Measurements from ENCODE around the gene TBL1X. TPM values are rescaled to one million over a fixed set of nuclear protein-coding genes. Genes with fewer than 3 reads are reported as not detected.

TBL1X gene
- total and polyA plus RNA-seq, 2 of the 4 experiments (the other 2 are of a cell fraction): 16.2 to 20.8 TPM

DNA sequence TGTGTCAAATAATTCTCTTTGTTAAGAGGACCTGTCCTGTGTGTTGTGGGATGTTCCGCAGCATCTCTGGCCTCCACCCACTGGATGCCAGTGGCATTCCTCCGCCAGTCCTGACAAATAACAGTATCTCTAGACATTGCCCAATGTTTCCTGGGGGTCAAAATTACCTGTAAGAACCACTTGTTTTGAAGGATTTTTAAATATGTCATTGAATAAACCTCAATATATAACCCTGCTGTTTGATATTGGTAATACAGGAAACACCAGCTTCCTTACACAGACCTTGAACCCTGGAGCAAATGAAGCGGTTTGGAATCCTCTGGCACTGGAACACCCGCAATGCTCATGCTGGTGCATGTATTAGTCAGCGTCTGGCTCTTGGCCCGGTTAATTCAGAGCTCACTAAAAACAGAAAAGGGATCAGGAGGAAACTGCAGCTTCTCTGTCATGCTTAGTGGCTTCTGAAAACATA, 101.3 kb downstream of the TBL1X start:
- no peak overlapping the region for H3K23ac ChIP-seq (ENCODE audit: low read depth, low read length)
- H2BK120ac ChIP-seq (ENCODE audit: low read depth, low read length): no peak overlapping the region
- H3K36me3 ChIP-seq (ENCODE audit: control insufficient read depth, insufficient read depth, low read length): no peaks in the 10 kb centered on the region; the same call in 1 of the 2 replicates
- H3K56ac ChIP-seq (ENCODE audit: extremely low read depth, insufficient read depth, low read length): no peak overlapping the region
- no peak overlapping the region for H3K4me3 ChIP-seq (ENCODE audit: insufficient read depth, low read depth, low read length)
- no peak overlapping the region for H3K9ac ChIP-seq (ENCODE audit: low read depth, low read length)
- TF ChIP-seq CEBPB (IDR thresholded peaks at IDR 0.05; ENCODE audit: low read depth, low read length) (no peak), CTCF (conservative IDR thresholded peaks at IDR 0.05; ENCODE audit: low read depth, low read length) (0 out of 2 replicates have a peak, but pooled peaks have one; percentile 8)
- H3K9me3 ChIP-seq (ENCODE audit: control insufficient read depth, insufficient read depth, low read length): no peaks in the 10 kb centered on the region
- no peak overlapping the region for H3K14ac ChIP-seq (replicated peaks; ENCODE audit: low read depth, low read length)
- ATAC-seq (ENCODE audit: low read depth): peak; percentile 63
- H3K4ac ChIP-seq (ENCODE audit: low read depth, low read length): peak overlapping the region; percentile 43; the same call in 1 of the 2 replicates
- peaks cover 14% of the 10 kb centered on the region for H4K20me1 ChIP-seq (ENCODE audit: insufficient read depth, low read length)
- H2BK5ac ChIP-seq (ENCODE audit: low read depth, low read length, poor library complexity, severe bottlenecking): peak overlapping the region; percentile 61
- intact Hi-C loops (cut with micrococcal nuclease): loop anchor here (1.0 kb wide), 1 partner anchor 696 kb away; no protein-coding TSS in a partner anchor
- H2BK15ac ChIP-seq (ENCODE audit: low read depth, low read length): 0 out of 3 replicates have a peak overlapping the region, but pooled peaks have one; percentile 19
- WGBS, 2 experiments (ENCODE audit: extremely low coverage in 2 of 2, insufficient read length in 1 of 2): 22% methylated on average over 4 of the region's 6 CpGs; no CpG with 5 or more reads in 1 of the 2 experiments
- DNase-seq: peak; percentile 91
- peaks cover 26% of the 10 kb centered on the region for H3K9me1 ChIP-seq (ENCODE audit: insufficient read depth, low read length)
- CTCF ChIA-PET: interaction anchor here (0.6 to 0.8 kb wide), 2 partner anchors 13 to 266 kb away, joined by 3 to 6 read pairs; no protein-coding TSS in a partner anchor
- no peak overlapping the region for H4K91ac ChIP-seq (ENCODE audit: insufficient read depth, low read depth, low read length)
- dilution Hi-C loops (cut with HindIII; ENCODE audit: low sequenced_read_pairs, unreplicated experiment): no loop called here
- in situ Hi-C loops (cut with MboI; ENCODE audit: low sequenced_read_pairs): no loop called here
- H4K5ac ChIP-seq (ENCODE audit: low read depth, low read length): no peak overlapping the region
- H2BK20ac ChIP-seq (ENCODE audit: low read depth, low read length): peak overlapping the region; percentile 17; the same call in 1 of the 2 replicates
- H3K27ac ChIP-seq (ENCODE audit: insufficient read depth, low read length): no peak overlapping the region
- H3K79me1 ChIP-seq (ENCODE audit: low read depth in 1 of 2, low read length in 2 of 2): peaks cover 26 to 54% of the 10 kb centered on the region in 2 experiments
- peak overlapping the region; percentile 67 for H3K4me2 ChIP-seq (ENCODE audit: low read depth, low read length)
- H2AFZ ChIP-seq (replicated peaks; ENCODE audit: low read length, poor library complexity): no peak overlapping the region
- H3K4me1 ChIP-seq (ENCODE audit: control insufficient read depth, insufficient read depth, low read length): peaks cover 6% of the 10 kb centered on the region; the same call in 1 of the 2 replicates
- no peaks in the 10 kb centered on the region for H3K27me3 ChIP-seq (ENCODE audit: control insufficient read depth, insufficient read depth, low read length)
- no peak overlapping the region for H3K18ac ChIP-seq (ENCODE audit: low read depth, low read length)
- POLR2A ChIA-PET (ENCODE audit: unreplicated experiment): no interaction called here
- no peak overlapping the region for H2AK9ac ChIP-seq (replicated peaks; ENCODE audit: low read depth, low read length, poor library complexity)
- 0 out of 4 replicates have a peak overlapping the region, but pooled peaks of 1 of the 2 experiments have one; percentile 16 for H4K8ac ChIP-seq (ENCODE audit: low read depth in 2 of 2, low read length in 2 of 2)
- BruUV-seq (replicated peaks): no TSS peak
- 0 out of 2 replicates have a peak overlapping the region, but pooled peaks have one; percentile 27 for H2AK5ac ChIP-seq (ENCODE audit: low read depth, low read length)

Measured in IMR-90 (cell line).